HK-2 (cell line): ENCODE measurements around the gene SEC14L5.
A peak's percentile ranks its signal among the peaks of the same experiment; 100 is the strongest.
"Not testable (repeated sequence)": the region's sequence is repeated elsewhere in the genome, so short reads cannot be mapped to it uniquely, and the experiment has no call there.

Experiments used
- DNase-seq: peaks from one replicate; pipeline ENCODE4 v3.0.0-alpha.2; 2018; ENCODE audit not compliant: unreplicated experiment

Gene SEC14L5

DNA sequence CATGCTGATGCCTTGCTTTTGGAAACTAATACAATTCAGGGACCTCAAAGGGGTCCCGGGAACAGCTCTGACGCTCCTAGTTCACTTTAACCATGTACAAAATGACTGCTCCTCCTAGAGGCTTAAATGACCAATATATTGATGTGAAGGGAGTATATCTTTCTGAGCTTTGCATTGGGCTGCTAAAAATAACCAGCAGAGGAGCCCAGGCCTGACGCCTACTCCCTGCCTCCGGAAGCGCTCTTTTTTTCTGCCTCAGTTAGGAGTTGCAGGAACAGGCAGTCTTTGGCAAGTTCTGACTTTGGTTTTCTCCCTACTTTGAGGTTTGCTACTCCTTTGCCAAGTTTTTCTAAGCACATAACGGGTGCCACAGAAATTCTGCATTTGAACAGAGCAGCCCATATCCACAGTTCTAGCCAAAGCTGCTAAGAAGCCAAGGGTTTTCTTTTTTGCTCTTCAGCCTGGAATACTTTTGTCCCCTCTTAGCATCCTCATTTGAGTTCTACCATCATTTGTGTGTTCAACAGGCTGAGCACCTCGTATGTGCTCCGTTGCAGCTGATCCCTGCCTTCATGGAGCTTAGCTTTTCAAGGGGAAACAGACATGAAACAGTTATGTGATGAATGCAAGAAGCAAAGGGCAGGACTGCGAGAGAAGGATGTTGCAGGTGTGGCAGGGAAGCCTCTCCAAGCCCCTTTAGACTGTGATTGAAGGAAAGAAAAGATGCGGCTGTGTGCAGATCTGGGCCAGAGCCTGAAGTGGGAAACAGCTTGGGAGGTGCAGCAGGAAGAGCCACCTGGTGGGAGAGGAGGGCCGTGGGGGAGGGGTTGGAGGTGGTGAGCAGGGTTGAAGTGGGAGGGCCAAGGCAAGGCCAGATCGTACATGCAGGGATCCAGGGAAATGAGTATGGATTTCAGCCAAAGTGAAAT, 78.4 kb downstream of the SEC14L5 start:
- DNase-seq, result no peak

DNA sequence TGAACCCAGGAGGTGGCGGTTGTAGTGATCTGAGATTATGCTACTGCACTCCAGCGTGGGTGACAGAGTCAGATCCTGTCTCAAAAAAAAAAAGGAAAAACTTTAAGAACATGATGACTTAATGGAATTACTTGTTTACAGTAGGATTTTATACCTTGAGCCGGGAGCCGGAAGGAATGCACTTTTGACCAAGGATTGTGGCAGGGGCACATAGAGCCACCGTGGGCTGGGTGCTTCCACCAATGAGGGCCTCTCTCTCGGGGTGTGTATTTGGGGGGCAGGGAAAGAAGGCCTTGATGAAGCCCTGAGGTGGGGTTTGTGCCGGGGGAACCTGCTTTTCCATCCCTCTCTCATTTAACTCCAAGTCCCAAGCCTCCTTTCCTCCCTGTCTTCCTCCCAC, 82.3 kb downstream of the SEC14L5 start:
- no peak for DNase-seq

DNA sequence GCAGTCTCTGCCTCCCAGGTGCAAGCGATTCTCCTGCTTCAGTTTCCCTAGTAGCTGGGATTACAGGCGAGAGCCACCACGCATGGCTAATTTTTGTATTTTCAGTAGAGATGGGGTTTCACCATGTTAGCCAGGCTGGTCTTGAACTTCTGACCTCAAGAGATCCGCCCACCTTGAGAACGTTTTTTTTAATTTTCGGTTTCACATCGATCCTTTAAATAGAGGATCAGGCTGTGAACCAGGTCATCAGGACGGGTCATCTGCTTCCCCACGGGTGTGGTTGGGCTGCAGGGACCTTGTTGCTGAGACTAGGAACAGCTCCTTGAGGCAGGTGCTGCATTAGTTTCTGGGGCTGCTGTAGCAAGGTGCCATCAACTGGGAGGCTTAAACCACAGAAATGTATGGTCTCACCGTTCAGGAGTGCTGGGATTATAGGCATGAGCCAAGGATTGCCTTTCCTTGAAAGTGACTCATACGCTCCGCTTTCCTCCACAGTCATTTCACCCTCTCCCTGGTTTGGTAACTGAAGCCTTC, 83.5 kb downstream of the SEC14L5 start:
- peak; percentile 22 for DNase-seq

DNA sequence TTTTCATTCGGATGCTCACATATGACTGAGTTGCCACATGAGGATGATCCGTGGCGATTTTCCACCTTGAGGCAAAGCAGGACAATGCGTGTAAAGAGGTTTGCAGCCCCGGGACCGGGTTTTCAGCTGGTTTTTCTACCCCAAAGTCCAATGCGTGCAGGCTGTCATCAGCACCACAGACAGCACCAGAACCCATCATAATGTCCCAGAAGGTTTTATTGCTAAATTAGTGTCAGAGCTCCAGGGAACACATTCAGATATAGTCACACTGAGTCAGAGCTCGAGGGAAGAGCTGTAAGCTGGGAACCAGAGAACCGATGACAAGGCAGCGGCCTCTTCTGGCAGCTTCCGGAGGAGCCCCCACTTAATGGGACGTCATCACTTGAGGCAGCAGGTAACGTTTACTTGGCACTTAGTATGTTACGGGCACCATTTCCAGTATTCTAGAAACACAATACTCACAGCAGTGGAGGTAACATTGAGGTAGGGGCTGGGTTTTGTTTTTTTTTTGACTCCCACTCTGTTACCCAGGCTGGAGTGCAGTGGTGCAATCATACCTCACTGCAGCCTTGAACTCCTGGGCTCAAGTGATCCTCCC, 84.5 kb downstream of the SEC14L5 start:
- DNase-seq, result no peak

DNA sequence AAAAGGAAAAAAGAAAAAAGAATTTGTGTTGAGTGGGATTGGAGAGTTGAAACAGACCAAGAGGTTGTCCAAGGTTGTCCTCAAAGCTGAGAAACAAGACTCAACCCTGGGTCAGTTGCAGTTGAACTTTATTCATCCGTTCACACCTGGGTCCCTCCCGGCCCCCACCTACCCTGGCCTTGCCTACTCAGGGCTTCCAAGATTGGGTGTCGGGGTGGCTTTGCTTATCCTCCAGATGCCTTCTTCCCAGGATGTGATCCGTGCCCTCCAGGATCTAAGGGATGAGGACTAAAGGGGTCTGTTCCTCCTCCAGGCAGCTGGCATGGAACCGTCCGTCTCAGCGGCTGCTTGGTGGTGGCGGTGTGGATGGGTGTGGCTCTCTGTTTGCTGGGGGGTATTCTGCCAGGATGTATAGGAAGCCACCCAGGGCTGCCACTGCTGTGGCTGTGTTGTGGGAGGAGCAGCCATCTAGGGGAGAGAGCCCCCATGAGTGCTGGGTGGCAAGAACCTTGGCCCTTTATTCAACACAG, 85.9 kb downstream of the SEC14L5 start:
- DNase-seq, result no peak

DNA sequence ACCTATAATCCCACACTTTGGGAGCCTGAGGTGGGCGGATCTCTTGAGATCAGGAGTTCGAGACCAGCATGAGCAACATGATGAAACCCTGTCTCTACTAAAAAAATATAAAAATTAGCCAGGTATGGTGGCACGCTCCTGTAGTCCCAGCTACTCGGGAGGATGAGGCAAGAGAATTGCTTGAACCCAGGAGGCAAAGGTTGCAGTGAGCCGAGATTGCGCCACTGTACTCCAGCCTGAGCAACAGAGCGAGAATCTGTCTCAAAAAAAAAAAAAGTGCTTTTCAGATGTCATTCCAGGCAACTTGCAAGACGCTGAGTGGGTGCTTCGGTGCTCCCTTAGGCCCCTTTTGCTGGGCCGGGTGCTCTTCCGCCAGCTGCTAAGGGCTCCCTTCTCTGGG, 86.5 kb downstream of the SEC14L5 start:
- DNase-seq, result not testable (repeated sequence)

DNA sequence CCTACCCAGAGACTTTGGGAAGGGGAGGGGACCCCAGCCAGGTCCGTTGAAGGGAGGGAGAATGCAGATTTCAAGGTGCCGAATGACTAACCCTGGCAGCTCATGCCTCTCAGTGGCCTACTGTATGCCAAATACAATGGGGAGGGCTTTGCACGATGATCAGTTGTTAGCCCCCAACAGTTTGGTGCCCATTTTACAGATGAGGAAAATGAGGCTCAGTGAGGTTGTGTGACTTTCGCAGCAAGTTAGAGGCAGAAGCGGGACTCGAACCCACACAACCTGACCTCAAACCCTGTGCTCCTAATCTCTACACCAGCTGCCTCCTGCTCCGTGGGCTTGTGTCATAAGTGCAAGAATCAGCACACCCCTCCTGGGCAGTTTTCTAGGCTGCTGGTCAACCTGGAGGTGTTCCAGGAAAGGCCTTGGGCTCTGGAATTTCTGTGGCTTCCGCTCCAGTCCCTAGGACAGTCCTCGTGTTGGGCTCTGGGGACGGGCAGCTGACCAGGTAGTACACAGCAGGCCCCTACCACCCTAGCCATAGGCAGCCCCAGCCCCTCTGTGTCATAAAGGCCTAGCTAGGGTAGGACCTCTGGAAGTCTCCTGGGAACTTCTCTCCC, 87.5 kb downstream of the SEC14L5 start:
- no peak for DNase-seq

DNA sequence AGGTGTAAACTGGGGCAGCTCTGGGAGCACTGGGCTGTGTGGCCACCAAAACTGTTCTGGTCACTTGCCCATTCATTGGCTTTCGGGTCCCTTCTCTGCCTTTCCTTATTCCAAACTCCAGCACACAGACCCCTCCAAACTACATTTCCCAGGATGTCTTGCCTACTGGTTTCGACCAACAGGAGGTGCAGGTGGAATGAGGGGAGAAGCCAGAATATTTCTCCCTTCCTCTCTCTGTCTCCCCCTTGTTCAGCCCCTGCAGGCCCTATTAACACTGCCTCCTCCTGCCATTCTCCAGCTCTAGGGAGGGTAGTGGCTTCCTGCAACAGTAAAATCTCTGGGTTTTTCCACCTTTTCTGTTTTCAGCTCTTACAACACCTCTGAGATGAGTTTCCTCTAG, 88.8 kb downstream of the SEC14L5 start:
- DNase-seq, result no peak

DNA sequence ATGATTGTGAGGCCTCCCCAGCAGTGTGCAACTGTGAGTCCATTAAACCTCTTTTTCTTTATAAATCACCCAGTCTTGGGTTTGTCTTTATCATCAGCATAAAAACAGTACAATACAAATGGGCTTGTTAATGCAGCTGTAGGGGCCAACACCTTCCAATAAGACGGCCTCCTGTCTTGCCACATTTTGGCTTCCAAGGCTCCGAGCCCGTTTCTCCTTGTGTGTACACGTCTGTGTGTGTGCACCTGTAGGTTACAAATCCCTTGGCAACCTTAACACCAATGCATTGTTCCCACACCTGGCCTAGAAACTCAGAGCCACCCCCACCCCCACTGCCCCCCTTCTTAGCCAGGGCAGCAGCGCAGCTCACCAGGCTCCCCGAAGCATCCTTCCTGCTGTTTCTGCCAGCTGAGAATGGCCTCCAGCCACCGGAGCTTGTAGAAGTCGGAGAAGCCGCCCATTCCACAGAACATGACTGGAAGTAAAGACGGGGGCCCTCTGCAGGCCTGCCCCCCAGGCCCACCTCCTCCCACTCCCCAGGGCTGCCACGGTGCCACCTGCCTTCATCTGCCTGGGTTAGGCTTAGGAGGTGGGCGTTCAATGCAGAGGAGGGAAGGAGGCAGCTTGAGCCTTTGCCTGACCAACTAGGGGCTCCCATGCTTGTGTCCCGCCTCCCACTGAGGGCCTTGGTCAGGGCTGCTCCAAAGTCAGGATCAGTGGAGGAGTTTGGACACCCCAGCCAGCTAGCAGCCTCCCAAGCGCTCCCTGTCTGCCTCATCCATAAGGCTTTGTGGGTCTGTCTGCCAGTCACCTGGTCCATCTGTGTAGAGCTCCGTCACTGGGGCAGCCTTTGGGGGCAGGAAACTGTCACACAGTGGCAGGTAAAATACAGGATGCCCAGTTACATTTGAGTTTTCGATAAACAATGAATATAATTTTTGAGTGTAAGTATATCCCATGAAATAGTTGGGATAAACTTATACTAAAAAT, 97.0 kb downstream of the SEC14L5 start:
- no peak for DNase-seq

DNA sequence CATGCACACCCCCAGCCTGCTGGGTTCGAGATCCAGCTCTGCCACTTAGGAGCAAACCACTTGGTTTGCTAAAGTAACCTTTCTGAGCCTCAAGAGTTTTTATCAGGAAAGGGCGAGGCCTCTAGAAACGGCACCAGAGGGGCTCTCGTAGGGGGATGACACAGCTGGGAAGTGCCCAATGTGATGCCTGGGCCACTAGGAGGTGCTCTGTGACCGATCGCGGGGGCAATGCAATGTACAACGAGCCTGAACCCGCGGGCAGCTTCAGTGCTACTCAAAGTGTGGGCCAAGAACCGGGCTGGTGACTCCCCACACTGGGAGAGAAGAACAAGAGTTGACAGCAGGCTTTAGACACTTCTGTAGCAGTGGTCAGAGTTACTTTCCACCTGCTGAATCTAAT, 98.2 kb downstream of the SEC14L5 start:
- no peak for DNase-seq

DNA sequence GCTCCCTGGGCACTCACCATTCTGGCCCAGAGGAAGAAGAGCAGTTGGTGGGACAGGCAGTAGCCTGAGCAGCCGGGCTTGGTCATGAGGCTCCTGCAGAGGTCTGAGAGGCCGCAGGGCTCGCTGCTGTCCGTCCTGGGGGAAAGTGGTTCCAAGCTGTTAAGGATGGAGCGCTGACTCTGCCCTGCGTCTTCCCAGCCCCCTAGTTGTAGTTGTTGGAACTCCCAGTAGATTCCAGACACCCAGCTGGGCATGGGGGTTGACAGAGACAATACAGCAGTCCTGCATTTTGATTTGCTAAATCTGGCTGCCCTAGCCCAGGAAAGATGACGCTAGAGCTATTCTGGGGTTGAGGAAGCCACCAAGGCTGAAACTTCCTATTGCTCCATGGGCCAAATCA, 100.3 kb downstream of the SEC14L5 start:
- DNase-seq, result no peak

DNA sequence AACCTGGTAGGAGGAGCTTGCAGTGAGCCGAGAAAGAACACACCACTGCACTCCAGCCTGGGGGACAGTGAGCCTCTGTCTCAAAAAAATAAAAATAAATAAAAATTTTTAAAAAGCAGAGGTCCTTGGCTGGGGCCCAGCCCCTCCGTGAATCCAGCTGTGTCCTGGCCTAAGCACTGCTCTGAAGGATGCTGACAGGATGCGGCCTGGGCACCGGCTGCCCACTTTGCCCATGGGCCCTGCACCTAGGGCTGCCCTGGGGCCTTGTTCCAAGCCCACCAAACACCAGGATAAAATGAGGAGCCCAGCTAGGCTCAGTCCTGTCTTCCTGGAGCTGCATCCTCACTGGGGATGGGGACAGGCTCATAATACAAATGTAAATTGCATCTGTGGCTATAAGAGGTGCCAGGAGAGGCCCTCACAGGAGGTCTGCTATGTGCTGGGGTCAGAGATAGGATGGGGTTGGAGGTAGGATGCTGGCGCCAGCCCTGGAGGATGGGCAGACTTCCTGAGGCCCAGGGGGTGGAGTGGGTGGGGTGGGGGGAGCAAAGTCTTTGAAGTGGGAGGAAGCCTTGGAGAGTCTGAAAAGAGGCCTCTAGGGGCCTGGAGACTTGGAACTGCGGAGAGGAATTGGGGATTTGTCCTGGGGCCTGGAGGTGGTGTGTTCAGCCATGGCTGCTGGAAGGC, 101.4 kb downstream of the SEC14L5 start:
- DNase-seq, result no peak

DNA sequence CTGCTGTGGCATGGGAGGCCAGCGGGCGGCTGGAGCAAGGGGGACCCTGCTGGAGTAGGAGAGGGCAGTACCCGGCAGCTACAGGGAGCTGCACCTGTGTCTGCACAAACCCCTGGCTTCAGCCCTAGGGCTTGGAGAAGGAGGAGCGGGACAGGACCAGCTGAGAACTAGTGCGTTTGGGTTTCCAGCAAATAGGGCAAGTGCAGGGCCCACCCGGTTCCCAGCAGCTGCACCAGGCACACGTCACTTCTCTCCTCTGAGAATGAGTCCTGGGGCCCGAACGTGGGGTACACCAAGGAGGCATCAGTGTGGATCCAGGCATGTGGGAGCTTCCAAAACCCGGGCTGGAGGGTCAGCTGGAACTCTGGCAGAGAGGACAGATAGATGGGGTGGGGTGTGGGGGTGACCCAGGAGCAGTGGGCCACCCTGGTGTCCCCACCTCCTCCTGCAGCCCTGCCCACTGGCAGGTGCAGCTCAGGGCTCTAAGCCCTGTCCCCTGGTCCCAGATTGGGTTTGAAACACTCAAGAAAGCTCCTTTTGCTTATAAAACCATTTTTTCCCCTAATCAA, 102.0 kb downstream of the SEC14L5 start:
- no peak for DNase-seq

DNA sequence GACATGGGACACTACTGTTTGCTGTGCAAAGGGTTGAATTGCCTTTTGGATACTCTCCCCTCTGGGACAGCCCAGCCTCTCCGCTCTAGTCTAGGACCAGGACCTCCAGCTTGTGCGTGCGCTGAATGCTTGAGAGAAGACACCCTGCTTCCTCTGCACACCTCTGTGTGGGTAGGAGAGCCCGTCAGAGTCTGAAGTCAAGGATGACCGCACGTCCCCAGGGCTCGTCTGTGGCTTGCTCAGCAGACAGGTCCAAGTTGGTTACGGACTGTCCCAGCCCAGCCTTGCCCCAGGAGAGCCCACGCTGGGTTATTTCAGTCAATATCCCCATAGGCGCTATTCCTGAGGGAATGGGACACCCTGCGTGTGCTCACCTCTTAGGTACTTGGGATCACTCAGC, 103.9 kb downstream of the SEC14L5 start:
- no peak for DNase-seq

DNA sequence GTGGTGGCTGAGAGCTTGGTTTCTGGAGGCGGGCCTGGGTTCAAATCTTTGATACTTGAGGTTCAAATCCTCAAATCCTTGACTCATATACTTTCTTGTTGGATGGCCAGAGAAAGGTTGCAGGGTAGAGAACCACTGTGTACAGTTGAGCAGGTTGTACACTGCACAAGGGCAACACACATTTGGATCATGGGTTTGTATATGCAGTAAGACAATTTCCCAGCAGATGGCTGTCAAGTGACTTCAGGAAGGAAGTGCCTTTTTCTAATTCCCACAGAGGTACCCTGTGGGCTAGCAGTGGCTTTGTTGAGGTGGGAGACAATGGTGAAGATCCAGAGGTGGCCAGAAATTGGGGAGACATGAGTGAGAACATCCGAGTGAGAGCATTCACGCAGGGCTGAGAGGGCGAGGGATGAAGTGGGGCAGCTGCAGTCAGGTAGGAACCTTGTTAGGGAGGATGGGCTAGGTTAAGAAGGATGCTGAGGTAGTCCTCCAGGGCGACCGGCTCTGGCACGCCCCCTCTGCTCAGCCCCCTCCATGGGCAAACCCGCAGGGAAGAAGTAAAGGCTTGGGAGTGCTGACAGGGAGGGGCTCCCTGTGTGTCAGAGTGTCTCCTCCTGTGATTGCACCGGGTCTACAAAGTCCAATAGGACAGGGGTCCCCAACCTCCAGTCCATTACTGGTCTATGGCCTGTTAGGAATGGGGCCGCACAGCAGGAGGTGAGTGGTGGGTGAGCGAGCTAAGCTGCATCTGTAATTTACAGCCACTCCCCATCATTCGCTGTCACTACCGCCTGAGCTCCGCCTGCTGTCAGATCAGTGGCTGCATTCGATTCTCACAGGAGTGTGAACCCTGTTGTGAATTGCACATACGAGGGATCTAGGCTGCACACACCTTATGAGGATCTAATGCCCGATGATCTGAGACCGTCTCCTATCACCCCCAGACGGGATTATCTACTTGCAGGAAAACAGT, 104.9 kb downstream of the SEC14L5 start:
- DNase-seq, result no peak

DNA sequence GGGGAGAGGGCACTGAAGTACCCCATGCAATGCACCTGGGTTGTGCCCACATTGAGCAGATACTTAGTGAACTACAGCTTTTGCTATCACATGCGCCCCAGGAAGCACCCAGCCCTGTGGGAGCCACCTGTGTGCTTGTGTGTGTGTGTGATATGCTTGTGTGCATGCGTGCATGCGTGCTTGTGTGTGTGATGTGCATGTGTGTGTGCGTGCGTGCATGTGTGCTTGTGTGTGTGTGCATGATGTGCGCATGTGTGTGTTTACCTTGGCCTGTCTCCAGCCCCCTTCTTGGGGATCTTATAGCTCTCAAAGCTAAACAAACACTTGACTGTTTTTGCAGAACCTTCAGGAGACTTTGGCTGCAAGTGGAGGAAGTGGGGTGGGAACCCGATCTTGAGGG, 106.8 kb downstream of the SEC14L5 start:
- no peak for DNase-seq

DNA sequence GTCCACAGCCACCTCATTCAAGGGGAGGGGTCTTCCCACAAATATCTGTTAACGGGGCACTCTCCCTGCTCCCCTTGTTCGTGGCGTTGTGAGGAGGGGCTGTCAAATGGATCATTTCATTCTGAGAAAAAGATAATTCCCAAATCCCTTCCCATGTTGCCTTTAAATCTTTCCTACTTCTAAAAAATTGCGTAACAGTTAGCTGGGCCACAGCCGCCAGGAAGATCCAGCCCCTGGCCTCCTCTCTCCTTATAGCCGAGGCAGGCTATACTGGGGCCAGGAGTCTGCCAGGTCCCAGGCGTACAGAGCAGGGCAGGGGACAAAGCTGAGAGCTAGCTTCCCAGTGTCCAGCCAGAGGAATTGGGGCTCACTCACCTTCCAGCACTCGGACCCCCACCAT, 107.2 kb downstream of the SEC14L5 start:
- DNase-seq, result no peak

DNA sequence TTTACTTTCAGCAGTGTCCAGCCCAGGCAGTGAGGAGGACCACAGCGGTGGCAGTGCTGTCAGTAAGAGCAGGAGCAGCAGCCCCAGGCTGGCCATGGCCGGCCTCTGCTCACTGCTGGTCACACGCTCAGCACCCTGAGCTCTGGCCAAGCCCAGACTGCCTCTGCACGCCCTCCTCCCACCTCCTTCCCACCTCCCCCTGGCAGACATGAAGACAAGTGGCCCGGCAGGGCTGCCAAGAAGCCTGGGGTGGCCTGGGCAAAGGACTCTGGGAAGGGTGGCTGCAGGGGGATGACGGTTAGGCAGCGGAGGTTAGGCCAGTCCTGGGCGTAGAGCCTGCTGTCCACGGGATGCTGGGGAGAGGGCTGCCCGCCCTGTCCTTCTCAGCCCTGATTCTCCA, 107.7 kb downstream of the SEC14L5 start, which contains the start of gene C16orf89:
C16orf89 (minus strand) TSS at position 144 of the 400 bp plus-strand sequence; CDS start at position 96, 48 bp downstream.
- no peak for DNase-seq

DNA sequence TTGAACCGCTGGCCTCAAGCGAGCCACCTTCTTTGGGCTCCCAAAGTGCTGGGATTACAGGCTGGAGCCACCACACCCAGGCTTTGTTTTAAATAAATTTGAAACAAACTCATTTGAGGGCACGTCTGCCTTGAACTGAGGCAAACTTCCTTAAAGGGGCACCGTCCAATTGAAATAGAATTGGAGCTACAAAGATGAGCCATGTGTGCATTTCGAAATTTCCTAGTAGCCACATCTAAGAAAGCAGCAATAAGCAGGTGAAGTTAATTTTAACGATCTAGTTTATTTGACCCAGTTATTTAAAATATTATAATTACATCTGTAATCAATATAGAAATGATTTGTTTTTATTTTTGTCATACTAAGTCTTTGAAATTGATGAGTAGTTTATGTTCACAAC, 108.4 kb downstream of the SEC14L5 start:
- no peak for DNase-seq
